HL-60 (cell line): ENCODE measurements around the gene TMEM9.

Source experiments
- CTCF ChIP-seq: IDR thresholded peaks from one replicate; pipeline ENCODE4 v1.5.1; 2011; ENCODE audit warnings: low read length, control low read depth, inconsistent platforms; ENCODE audit not compliant: insufficient read depth
- POLR2AphosphoS5 ChIP-seq: IDR thresholded peaks from 2 replicates; pipeline ENCODE4 v1.6.1; 2012; ENCODE audit warnings: low read depth

GRCh38 chr1:201088395-201088794, 65.9 kb downstream of the TMEM9 start:
- TF ChIP-seq POLR2AphosphoS5 (no peak), CTCF (no peak)
